Kidney epithelial cell (primary cell): ENCODE measurements around the gene ADTRP. TPM values are rescaled to one million over a fixed set of nuclear protein-coding genes. Genes with fewer than 3 reads are reported as not detected.

Experiments
- DNase-seq: peaks from one replicate; pipeline ENCODE4 v3.0.0-alpha.2; 2010; ENCODE audit warnings: low read depth
- H3K27me3 ChIP-seq: 2 replicates; pipeline ENCODE4 v1.6.0; 2011; ENCODE audit warnings: low read length; ENCODE audit not compliant: control insufficient read depth, insufficient read depth
- H3K36me3 ChIP-seq: 2 replicates; pipeline ENCODE4 v1.5.1; 2011; ENCODE audit warnings: low read length; ENCODE audit not compliant: control insufficient read depth, insufficient read depth
- H3K4me3 ChIP-seq: 2 replicates; pipeline ENCODE4 v1.5.1; 2011; ENCODE audit warnings: low read depth, mild to moderate bottlenecking, control low read depth, low read length
- total RNA-seq: library from RNA; depleted of rRNA; stranded (reverse); fragments of >200 nt; gene quantifications from 2 replicates; pipeline ENCODE4 v1.2.3, GENCODE V29; 2015
- TF ChIP-seq, protein P1 (sequence below): IDR thresholded peaks from 2 replicates; pipeline ENCODE4 v1.5.1; 2011; ENCODE audit warnings: mild to moderate bottlenecking, moderate library complexity, low read length, control low read depth, inconsistent platforms; ENCODE audit not compliant: insufficient read depth, poor library complexity, severe bottlenecking

ADTRP gene
- total RNA-seq, 1 donor from 2014 or later, result 4.6 TPM

DNA sequence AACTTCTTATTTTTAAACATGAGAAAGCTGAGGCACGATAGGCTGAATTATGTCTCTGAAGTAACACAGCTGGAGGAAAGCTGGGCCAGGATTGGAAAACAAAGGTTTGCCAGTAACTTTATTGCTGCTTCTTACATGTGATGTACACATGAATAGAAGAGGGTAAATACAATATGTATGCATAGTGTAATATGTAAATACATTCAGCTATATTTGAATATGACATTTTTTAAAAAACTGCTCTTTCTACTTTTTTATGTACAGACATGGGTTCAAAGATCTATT, 90.2 kb downstream of the ADTRP start:
- no peak for DNase-seq
- Histone ChIP-seq H3K36me3 (no peaks in the 10 kb centered on the region), H3K4me3 (no peak overlapping the region), H3K27me3 (no peaks in the 10 kb centered on the region)
- TF ChIP-seq, protein P1, sequence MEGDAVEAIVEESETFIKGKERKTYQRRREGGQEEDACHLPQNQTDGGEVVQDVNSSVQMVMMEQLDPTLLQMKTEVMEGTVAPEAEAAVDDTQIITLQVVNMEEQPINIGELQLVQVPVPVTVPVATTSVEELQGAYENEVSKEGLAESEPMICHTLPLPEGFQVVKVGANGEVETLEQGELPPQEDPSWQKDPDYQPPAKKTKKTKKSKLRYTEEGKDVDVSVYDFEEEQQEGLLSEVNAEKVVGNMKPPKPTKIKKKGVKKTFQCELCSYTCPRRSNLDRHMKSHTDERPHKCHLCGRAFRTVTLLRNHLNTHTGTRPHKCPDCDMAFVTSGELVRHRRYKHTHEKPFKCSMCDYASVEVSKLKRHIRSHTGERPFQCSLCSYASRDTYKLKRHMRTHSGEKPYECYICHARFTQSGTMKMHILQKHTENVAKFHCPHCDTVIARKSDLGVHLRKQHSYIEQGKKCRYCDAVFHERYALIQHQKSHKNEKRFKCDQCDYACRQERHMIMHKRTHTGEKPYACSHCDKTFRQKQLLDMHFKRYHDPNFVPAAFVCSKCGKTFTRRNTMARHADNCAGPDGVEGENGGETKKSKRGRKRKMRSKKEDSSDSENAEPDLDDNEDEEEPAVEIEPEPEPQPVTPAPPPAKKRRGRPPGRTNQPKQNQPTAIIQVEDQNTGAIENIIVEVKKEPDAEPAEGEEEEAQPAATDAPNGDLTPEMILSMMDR, result no peak

DNA sequence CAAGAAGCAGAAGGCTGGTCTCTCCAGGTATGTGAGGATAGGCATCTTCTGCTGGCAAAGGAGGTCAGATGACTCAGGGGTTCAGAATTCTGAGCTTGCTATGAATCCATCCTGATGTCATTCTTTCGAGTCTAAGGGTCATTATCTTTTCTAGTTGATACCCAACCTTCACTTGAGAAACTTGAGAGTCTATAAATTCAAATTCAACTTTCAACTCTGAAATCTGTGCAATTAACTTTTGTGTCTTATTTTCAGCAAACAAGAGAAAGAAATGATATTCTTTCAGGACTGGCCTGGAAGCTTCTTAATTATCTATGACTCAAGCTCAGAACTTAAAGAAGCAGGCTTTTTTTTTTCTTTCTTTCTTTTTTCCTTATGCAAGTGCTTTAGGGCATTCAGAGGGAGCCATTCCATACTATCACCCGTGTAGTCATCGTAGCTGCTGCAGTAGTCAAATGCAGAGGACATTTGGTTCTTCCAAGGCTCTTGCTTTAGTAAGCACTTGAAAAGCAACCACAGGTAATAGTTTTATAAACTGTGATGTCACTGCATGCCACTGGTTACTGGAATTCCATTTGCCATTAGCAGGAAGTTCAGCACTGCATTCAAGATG, 93.0 kb downstream of the ADTRP start:
- H3K27me3 ChIP-seq, result no peaks in the 10 kb centered on the region
- no peaks in the 10 kb centered on the region for H3K36me3 ChIP-seq
- DNase-seq, result peak; percentile 87
- TF ChIP-seq, protein P1, result no peak
- H3K4me3 ChIP-seq, result no peak overlapping the region

DNA sequence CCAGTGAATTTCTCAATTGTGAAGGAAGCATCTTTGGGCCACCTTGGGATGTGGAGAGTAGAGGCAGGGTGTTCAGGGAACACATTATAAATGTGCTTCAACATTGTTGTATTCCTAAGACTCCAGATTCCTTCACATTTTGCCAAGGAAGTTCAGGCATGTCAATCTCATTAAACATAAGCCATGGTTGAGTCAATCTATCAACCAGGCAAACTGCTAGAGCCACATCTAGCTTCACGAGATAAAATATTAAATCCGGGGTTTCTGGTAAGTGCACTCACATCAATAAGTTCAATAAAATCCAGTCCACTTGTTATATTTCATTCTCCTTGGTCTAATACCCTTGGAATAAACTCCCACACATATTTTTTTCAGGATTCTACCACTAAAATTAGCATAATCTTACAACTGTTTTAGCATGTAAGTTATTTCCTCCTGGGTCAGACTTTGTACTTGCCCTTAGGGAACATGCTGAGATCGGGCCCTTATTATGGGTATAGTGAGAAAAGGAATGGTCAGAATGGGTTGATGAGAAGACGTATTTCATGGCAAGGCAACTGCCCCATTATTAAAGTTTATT, 93.6 kb downstream of the ADTRP start:
- no peaks in the 10 kb centered on the region for H3K27me3 ChIP-seq
- TF ChIP-seq, protein P1, result no peak
- H3K36me3 ChIP-seq, result no peaks in the 10 kb centered on the region
- no peak for DNase-seq
- no peak overlapping the region for H3K4me3 ChIP-seq

DNA sequence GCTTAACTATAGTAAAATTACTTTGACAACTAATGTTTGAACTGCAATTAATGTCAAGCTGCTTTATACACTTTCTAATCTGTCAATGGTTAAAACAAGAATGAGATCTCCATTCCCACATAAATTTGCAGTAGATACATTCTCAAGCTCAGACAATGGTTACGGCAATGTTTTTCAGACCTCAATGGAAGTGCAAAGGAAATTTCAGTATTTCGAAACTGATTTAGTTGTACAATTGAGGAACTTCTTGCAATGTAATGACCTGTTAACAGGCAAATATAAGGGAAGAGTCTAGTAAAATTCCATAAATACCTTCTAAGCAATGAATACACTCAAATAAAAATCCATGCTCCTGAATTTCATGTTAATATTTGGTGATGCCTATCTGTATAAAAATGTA, 94.7 kb downstream of the ADTRP start:
- H3K27me3 ChIP-seq, result no peaks in the 10 kb centered on the region
- no peak overlapping the region for H3K4me3 ChIP-seq
- TF ChIP-seq, protein P1, result no peak
- H3K36me3 ChIP-seq, result no peaks in the 10 kb centered on the region
- DNase-seq, result no peak

DNA sequence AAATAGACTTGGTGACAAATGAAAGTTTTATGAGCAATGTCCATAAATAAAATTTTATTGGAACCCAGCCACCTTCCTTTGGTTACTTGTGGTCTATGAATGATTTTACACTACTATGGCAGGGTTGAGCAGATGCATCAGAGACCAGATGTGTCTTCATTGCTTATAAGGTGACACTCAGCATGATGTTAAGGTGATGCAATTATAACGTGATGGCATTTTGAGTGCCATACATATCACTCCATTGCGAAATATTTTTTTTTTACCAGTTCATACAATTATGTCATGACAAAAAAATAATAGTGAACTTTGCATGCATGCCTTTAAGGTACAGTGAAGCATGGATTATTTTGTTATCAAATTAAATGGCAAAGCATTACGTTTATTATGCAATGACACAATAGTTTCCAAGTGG, 96.0 kb downstream of the ADTRP start:
- DNase-seq, result no peak
- Histone ChIP-seq H3K36me3 (no peaks in the 10 kb centered on the region), H3K27me3 (no peaks in the 10 kb centered on the region), H3K4me3 (no peak overlapping the region)
- TF ChIP-seq, protein P1, result no peak

DNA sequence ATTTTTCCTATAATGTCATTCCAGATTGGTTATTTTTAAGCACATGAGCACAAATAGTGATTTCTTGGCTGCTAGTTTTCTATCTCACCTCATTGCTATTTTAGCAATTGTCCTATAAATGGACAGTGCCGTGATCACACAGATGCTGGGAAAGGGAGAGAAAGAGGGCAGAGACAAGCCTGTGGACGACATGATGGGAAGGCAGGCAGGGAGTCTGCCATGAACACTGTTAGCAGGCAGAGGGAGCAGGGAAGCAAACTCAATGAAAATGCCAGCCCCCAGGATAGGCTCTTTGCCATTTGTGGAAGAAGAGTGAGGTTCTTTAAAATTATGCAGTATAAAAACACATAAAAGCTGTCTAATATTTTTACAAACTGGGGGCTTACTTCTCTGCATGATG, 96.8 kb downstream of the ADTRP start:
- TF ChIP-seq, protein P1, result no peak
- no peaks in the 10 kb centered on the region for H3K36me3 ChIP-seq
- no peak for DNase-seq

More for the DNA sequence above, 96.8 kb downstream of the ADTRP start:
- Histone ChIP-seq H3K4me3 (no peak overlapping the region), H3K27me3 (no peaks in the 10 kb centered on the region)
